ENCODE results near the gene NR6A1. TPM values are rescaled to one million over a fixed set of nuclear protein-coding genes. Genes with fewer than 3 reads are reported as not detected.

The NR6A1 gene
- total RNA-seq, 1 experiment from 2014 or later, result 164 TPM

DNA sequence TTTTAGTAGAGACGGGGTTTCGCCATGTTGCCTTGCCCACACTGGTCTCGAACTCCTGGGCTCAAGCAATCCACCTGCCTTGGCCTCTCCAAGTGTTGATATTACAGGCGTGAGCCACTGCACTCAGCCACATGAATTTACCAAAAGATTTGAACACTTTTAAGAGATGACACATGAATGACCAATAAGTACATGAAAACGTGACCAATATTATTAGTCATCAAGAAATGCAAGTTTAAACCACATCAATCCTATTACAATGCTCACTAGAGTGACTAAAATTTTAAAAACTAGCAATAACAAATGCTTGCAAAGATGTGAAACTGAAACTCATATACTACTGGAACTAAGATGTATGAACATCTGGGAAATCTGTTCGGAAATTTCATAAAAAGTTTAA lies 54.3 kb downstream of the NR6A1 start (continued):
- TF ChIP-seq, protein P1, sequence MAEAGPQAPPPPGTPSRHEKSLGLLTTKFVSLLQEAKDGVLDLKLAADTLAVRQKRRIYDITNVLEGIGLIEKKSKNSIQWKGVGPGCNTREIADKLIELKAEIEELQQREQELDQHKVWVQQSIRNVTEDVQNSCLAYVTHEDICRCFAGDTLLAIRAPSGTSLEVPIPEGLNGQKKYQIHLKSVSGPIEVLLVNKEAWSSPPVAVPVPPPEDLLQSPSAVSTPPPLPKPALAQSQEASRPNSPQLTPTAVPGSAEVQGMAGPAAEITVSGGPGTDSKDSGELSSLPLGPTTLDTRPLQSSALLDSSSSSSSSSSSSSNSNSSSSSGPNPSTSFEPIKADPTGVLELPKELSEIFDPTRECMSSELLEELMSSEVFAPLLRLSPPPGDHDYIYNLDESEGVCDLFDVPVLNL (CRISPR knock-in tag; IDR thresholded peaks at IDR 0.05; ENCODE audit: borderline replicate concordance, low read depth), result no peak
- TF ChIP-seq, protein P2, sequence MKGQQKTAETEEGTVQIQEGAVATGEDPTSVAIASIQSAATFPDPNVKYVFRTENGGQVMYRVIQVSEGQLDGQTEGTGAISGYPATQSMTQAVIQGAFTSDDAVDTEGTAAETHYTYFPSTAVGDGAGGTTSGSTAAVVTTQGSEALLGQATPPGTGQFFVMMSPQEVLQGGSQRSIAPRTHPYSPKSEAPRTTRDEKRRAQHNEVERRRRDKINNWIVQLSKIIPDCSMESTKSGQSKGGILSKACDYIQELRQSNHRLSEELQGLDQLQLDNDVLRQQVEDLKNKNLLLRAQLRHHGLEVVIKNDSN (CRISPR knock-in tag; IDR thresholded peaks at IDR 0.05), result no peak
- TF ChIP-seq, protein P3, sequence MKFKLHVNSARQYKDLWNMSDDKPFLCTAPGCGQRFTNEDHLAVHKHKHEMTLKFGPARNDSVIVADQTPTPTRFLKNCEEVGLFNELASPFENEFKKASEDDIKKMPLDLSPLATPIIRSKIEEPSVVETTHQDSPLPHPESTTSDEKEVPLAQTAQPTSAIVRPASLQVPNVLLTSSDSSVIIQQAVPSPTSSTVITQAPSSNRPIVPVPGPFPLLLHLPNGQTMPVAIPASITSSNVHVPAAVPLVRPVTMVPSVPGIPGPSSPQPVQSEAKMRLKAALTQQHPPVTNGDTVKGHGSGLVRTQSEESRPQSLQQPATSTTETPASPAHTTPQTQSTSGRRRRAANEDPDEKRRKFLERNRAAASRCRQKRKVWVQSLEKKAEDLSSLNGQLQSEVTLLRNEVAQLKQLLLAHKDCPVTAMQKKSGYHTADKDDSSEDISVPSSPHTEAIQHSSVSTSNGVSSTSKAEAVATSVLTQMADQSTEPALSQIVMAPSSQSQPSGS (CRISPR knock-in tag; IDR thresholded peaks at IDR 0.05; ENCODE audit: borderline replicate concordance, low read depth), result no peak
- TF ChIP-seq OVOL2 (CRISPR knock-in tag; IDR thresholded peaks at IDR 0.05; ENCODE audit: borderline replicate concordance) (no peak), FOXJ3 (CRISPR knock-in tag; IDR thresholded peaks at IDR 0.05; ENCODE audit: borderline replicate concordance) (no peak)
- TF ChIP-seq, protein P4, sequence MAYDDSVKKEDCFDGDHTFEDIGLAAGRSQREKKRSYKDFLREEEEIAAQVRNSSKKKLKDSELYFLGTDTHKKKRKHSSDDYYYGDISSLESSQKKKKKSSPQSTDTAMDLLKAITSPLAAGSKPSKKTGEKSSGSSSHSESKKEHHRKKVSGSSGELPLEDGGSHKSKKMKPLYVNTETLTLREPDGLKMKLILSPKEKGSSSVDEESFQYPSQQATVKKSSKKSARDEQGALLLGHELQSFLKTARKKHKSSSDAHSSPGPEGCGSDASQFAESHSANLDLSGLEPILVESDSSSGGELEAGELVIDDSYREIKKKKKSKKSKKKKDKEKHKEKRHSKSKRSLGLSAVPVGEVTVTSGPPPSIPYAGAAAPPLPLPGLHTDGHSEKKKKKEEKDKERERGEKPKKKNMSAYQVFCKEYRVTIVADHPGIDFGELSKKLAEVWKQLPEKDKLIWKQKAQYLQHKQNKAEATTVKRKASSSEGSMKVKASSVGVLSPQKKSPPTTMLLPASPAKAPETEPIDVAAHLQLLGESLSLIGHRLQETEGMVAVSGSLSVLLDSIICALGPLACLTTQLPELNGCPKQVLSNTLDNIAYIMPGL (CRISPR knock-in tag; IDR thresholded peaks at IDR 0.05), result no peak

DNA sequence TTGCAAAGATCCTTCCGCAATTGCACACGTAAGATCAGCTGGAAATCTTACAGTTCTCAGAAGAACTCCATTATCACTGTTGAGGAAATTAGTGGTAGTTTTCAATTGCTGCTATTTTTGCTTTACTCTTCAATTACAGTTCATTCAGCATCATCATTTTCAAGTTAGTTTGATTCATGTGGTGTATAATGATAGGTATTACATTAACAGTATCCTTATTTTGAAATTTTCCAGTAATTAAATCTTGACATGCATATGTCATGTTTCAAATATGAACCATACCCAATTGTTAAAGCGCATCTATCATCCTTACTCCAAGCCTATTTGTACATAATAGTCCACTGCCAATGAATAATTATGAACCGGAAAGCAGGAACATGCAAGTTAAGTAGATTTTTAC lies 60.3 kb downstream of the NR6A1 start:
- DNase-seq (ENCODE audit: low spot score) (no peak), ATAC-seq (no peak)
- Mint-ChIP-seq H3K4me1 (peaks cover 56% of the 10 kb centered on the region), H3K27me3 (ENCODE audit: low read depth) (no peaks in the 10 kb centered on the region), H3K36me3 (peaks cover 7% of the 10 kb centered on the region), H3K9me3 (no peaks in the 10 kb centered on the region), H3K27ac (no peak overlapping the region), H3K4me3 (no peak overlapping the region)
- ChIA-PET CTCF (interaction anchor here (0.6 to 4.1 kb wide), 10 partner anchors 16 to 295 kb away, joined by 3 to 81 read pairs (median 4); partner anchors contain the start of gene PSMB7), POLR2A (interaction anchor here (0.6 kb wide), 2 partner anchors 48 to 64 kb away, joined by 4 read pairs; no protein-coding TSS in a partner anchor)
- TF ChIP-seq, protein P5, sequence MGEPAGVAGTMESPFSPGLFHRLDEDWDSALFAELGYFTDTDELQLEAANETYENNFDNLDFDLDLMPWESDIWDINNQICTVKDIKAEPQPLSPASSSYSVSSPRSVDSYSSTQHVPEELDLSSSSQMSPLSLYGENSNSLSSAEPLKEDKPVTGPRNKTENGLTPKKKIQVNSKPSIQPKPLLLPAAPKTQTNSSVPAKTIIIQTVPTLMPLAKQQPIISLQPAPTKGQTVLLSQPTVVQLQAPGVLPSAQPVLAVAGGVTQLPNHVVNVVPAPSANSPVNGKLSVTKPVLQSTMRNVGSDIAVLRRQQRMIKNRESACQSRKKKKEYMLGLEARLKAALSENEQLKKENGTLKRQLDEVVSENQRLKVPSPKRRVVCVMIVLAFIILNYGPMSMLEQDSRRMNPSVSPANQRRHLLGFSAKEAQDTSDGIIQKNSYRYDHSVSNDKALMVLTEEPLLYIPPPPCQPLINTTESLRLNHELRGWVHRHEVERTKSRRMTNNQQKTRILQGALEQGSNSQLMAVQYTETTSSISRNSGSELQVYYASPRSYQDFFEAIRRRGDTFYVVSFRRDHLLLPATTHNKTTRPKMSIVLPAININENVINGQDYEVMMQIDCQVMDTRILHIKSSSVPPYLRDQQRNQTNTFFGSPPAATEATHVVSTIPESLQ (CRISPR knock-in tag; IDR thresholded peaks at IDR 0.05), result no peak

DNA sequence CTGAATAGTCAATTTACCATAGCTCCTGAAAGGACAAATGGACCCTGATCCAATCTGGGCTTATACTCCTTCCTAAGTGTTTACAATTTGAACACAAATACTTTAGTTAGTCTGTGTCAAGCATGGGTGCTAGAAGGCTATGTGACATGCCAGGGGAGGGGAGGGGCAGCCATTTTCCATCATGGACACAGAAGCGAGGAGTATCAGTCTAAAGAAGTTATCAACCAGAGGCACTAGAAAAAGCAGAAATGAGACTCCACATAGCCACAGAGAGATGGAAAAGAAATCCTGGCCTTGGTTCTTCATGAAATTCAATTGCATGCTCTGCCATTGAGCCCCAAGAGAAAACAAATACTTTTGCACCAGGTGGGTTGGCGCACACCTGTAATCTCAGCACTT lies 61.8 kb downstream of the NR6A1 start:
- Mint-ChIP-seq H3K27me3 (ENCODE audit: low read depth) (no peaks in the 10 kb centered on the region), H3K4me1 (peaks cover 55% of the 10 kb centered on the region), H3K9me3 (no peaks in the 10 kb centered on the region), H3K27ac (peak overlapping the region; percentile 38), H3K36me3 (peaks cover 2% of the 10 kb centered on the region), H3K4me3 (no peak overlapping the region)
- CTCF ChIA-PET, result interaction anchor here (0.7 to 3.0 kb wide), 8 partner anchors 16 to 157 kb away, joined by 3 to 25 read pairs (median 4); partner anchors contain the start of gene WDR38
- ATAC-seq (no peak), DNase-seq (ENCODE audit: low spot score) (no peak)
- POLR2A ChIA-PET, result no interaction called here
- TF ChIP-seq, protein P6, sequence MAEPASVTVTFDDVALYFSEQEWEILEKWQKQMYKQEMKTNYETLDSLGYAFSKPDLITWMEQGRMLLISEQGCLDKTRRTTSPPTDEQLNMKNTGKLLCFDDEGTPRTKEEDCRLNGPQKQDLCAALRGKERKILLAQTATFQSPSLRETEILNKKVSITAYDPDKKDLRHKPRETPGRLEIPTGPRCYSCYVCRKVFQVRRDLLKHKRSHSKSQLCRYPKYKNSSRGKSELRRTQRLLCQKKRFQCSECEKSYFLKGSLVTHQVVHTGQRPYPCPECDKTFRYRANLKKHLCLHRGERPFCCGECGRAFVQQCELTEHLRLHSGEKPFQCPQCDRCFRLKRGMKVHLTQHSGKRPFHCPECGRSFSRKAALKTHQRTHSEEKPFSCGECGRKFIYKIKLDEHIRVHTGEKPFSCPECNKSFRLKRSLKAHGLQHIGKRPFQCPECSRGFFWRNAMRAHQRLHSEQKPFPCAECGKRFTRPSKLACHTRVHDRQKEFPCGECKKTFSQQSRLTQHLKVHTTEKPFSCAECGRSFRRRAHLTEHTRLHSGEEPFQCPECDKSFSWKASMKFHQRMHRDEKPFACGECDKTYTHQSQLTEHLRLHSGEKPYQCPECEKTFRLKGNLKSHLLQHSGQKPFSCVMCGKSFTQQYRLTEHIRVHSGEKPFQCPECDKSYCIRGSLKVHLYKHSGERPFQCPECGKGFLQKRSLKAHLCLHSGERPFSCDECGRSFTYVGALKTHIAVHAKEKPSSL (CRISPR knock-in tag; conservative IDR thresholded peaks at IDR 0.05), result no peak
- TF ChIP-seq FOXK1 (CRISPR knock-in tag; IDR thresholded peaks at IDR 0.05) (no peak), ZNF232 (CRISPR knock-in tag; IDR thresholded peaks at IDR 0.05) (no peak), ZNF671 (CRISPR knock-in tag; IDR thresholded peaks at IDR 0.05) (no peak), ELF4 (CRISPR knock-in tag; IDR thresholded peaks at IDR 0.05; ENCODE audit: low read depth) (no peak), ZNF423 (CRISPR knock-in tag; IDR thresholded peaks at IDR 0.05) (no peak)
- TF ChIP-seq, protein P7, sequence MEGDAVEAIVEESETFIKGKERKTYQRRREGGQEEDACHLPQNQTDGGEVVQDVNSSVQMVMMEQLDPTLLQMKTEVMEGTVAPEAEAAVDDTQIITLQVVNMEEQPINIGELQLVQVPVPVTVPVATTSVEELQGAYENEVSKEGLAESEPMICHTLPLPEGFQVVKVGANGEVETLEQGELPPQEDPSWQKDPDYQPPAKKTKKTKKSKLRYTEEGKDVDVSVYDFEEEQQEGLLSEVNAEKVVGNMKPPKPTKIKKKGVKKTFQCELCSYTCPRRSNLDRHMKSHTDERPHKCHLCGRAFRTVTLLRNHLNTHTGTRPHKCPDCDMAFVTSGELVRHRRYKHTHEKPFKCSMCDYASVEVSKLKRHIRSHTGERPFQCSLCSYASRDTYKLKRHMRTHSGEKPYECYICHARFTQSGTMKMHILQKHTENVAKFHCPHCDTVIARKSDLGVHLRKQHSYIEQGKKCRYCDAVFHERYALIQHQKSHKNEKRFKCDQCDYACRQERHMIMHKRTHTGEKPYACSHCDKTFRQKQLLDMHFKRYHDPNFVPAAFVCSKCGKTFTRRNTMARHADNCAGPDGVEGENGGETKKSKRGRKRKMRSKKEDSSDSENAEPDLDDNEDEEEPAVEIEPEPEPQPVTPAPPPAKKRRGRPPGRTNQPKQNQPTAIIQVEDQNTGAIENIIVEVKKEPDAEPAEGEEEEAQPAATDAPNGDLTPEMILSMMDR (IDR thresholded peaks at IDR 0.05), result no peak
- TF ChIP-seq, protein P8, sequence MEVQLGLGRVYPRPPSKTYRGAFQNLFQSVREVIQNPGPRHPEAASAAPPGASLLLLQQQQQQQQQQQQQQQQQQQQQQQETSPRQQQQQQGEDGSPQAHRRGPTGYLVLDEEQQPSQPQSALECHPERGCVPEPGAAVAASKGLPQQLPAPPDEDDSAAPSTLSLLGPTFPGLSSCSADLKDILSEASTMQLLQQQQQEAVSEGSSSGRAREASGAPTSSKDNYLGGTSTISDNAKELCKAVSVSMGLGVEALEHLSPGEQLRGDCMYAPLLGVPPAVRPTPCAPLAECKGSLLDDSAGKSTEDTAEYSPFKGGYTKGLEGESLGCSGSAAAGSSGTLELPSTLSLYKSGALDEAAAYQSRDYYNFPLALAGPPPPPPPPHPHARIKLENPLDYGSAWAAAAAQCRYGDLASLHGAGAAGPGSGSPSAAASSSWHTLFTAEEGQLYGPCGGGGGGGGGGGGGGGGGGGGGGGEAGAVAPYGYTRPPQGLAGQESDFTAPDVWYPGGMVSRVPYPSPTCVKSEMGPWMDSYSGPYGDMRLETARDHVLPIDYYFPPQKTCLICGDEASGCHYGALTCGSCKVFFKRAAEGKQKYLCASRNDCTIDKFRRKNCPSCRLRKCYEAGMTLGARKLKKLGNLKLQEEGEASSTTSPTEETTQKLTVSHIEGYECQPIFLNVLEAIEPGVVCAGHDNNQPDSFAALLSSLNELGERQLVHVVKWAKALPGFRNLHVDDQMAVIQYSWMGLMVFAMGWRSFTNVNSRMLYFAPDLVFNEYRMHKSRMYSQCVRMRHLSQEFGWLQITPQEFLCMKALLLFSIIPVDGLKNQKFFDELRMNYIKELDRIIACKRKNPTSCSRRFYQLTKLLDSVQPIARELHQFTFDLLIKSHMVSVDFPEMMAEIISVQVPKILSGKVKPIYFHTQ (CRISPR knock-in tag; IDR thresholded peaks at IDR 0.05), result no peak
- TF ChIP-seq, protein P9, sequence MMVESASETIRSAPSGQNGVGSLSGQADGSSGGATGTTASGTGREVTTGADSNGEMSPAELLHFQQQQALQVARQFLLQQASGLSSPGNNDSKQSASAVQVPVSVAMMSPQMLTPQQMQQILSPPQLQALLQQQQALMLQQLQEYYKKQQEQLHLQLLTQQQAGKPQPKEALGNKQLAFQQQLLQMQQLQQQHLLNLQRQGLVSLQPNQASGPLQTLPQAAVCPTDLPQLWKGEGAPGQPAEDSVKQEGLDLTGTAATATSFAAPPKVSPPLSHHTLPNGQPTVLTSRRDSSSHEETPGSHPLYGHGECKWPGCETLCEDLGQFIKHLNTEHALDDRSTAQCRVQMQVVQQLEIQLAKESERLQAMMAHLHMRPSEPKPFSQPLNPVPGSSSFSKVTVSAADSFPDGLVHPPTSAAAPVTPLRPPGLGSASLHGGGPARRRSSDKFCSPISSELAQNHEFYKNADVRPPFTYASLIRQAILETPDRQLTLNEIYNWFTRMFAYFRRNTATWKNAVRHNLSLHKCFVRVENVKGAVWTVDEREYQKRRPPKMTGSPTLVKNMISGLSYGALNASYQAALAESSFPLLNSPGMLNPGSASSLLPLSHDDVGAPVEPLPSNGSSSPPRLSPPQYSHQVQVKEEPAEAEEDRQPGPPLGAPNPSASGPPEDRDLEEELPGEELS (CRISPR knock-in tag; IDR thresholded peaks at IDR 0.05), result no peak

Measured in WTC11 (cell line).